Hepatocyte (in vitro differentiated cells): ENCODE data around the gene GNAI2.
A peak's percentile ranks its signal among the peaks of the same experiment; 100 is the strongest.

ENCODE experiments used
- CTCF ChIP-seq: fragments of 200-600 bp; sonication (generic); IDR thresholded peaks from 2 replicates; pipeline ENCODE4 v1.5.1; 2016; ENCODE audit warnings: antibody characterized with exemption, mild to moderate bottlenecking; ENCODE audit not compliant: poor library complexity
- EZH2 ChIP-seq: fragments of 200-600 bp; sonication (generic); IDR thresholded peaks from 2 replicates; pipeline ENCODE4 v1.6.1; 2016; ENCODE audit warnings: antibody characterized with exemption, mild to moderate bottlenecking, borderline replicate concordance
- EZH2phosphoT487 ChIP-seq: fragments of 200-600 bp; sonication (generic); IDR thresholded peaks from one replicate; pipeline ENCODE4 v1.6.1; 2018; ENCODE audit warnings: antibody characterized with exemption, mild to moderate bottlenecking, low read depth, moderate library complexity; ENCODE audit not compliant: unreplicated experiment, severe bottlenecking

GRCh38 chr3:50227390-50228183 lies 8.4 kb upstream of the GNAI2 start:
- TF ChIP-seq CTCF, result peak; percentile 72
- TF ChIP-seq EZH2phosphoT487, result no peak
- TF ChIP-seq EZH2, result no peak
